Ascending aorta (tissue), 2 donors: Measurements from ENCODE around the gene NRP2. TPM values are rescaled to one million over a fixed set of nuclear protein-coding genes. Genes with fewer than 3 reads are reported as not detected.

Experiments used
- DNase-seq, 2 donors: peaks; one replicate each; pipeline ENCODE4 v3.0.0-alpha.2; 2019; ENCODE audit warnings: low spot score in 2 of 2
- H3K27ac ChIP-seq, 2 donors: fragments of 200-600 bp; sonication (generic); one replicate each; pipeline ENCODE4 v1.5.1; 2016 to 2017; ENCODE audit warnings: mild to moderate bottlenecking in 1 of 2
- H3K27me3 ChIP-seq: fragments of 200-600 bp; sonication (generic); one replicate; pipeline ENCODE4 v1.5.1; 2017
- H3K36me3 ChIP-seq, 2 donors: fragments of 200-600 bp; sonication (generic); one replicate each; pipeline ENCODE4 v1.5.1; 2016
- H3K4me1 ChIP-seq, 2 donors: fragments of 200-600 bp; sonication (generic); one replicate each; pipeline ENCODE4 v1.5.1; 2016 to 2017; ENCODE audit warnings: mild to moderate bottlenecking in 1 of 2
- H3K4me3 ChIP-seq, 2 donors: fragments of 200-600 bp; sonication (generic); one replicate each; pipeline ENCODE4 v1.5.1; 2016 to 2017; ENCODE audit warnings: mild to moderate bottlenecking in 1 of 2
- H3K9me3 ChIP-seq, 2 donors: fragments of 200-600 bp; sonication (generic); one replicate each; pipeline ENCODE4 v1.5.1; 2016
- intact Hi-C: fragments of 100-400 bp; cut with DNase I; formaldehyde crosslinking; loops from one replicate; pipeline ENCODE4 v1.15.1; 2023
- total RNA-seq: library from RNA; depleted of rRNA; stranded (reverse); fragments of >200 nt; gene quantifications from one replicate; pipeline ENCODE4 v1.1.0, GENCODE V29; 2016
- TF ChIP-seq, protein P1 (sequence below), 3 experiments: fragments of 200-600 bp in 2 of 3; fragments of 450-650 bp in 1 of 3; sonication (generic) in 2 of 3; IDR thresholded peaks; one replicate each; pipeline ENCODE4 v1.5.1; 2016 to 2019; ENCODE audit warnings: antibody characterized with exemption in 3 of 3, mild to moderate bottlenecking in 1 of 3, moderate library complexity in 1 of 3

Gene NRP2
- total RNA-seq, 1 donor from 2014 or later: 39.7 TPM

DNA sequence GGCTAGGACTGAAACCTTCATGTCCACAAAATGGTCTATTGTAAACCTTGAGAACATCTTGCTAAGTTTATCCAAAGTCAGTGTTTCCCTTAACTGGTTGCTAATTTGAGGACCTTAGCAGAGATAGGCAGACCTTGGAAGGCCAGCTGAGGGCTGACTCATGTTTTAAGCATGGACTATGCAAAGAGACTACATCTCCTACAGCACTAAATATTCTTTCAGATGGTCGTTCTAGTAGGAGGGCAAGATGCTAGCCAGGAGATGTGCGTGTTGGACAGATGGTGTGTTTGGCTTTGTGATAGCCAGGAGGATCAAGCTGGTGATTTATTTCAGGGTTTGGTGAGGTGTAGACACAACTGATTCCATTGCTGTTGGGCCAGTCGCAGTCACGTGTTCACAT is 75.8 kb downstream of the NRP2 start:
- intact Hi-C loops: loop anchor here (5.0 to 10.0 kb wide), 2 partner anchors 71 to 1497 kb away; no protein-coding TSS in a partner anchor
- H3K4me1 ChIP-seq: peaks cover 6 to 29% of the 10 kb centered on the region in 2 donors

DNA sequence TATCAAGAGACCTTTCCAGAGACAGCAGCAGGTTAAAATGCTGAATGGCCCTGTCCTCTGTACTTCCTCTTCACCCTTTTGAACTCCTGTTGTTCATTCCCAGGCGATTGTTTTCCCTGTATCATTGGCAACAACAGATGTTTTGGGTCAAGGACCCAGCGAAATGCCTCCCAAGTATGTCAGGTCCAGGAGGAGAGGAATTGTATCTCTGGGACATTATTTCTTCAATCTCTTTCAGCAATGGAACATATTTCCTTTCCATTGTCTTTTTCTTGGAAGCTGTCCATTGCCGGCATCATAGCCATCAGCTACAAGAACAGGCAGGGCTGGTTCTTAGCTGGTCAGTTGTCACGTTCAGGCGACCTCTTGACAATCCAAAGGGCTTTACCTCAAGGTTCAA is 76.2 kb downstream of the NRP2 start:
- Histone ChIP-seq H3K27me3 (no peaks in the 10 kb centered on the region), H3K9me3 (no peaks in the 10 kb centered on the region), H3K4me3 (no peak overlapping the region), H3K27ac (peak overlapping the region; percentile 40 to 88), H3K36me3 (no peaks in the 10 kb centered on the region), H3K4me1 (peaks cover 6 to 31% of the 10 kb centered on the region in 2 donors)
- intact Hi-C loops: loop anchor here (5.0 to 10.0 kb wide), 2 partner anchors 71 to 1496 kb away; no protein-coding TSS in a partner anchor
- DNase-seq: no peak
- TF ChIP-seq, protein P1, sequence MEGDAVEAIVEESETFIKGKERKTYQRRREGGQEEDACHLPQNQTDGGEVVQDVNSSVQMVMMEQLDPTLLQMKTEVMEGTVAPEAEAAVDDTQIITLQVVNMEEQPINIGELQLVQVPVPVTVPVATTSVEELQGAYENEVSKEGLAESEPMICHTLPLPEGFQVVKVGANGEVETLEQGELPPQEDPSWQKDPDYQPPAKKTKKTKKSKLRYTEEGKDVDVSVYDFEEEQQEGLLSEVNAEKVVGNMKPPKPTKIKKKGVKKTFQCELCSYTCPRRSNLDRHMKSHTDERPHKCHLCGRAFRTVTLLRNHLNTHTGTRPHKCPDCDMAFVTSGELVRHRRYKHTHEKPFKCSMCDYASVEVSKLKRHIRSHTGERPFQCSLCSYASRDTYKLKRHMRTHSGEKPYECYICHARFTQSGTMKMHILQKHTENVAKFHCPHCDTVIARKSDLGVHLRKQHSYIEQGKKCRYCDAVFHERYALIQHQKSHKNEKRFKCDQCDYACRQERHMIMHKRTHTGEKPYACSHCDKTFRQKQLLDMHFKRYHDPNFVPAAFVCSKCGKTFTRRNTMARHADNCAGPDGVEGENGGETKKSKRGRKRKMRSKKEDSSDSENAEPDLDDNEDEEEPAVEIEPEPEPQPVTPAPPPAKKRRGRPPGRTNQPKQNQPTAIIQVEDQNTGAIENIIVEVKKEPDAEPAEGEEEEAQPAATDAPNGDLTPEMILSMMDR (IDR thresholded peaks at IDR 0.05): no peak

More for the DNA sequence above, 75.8 kb downstream of the NRP2 start:
- Histone ChIP-seq H3K4me3 (no peak overlapping the region), H3K27me3 (no peaks in the 10 kb centered on the region), H3K36me3 (no peaks in the 10 kb centered on the region), H3K27ac (peak overlapping the region; percentile 40 to 88), H3K9me3 (no peaks in the 10 kb centered on the region)
- TF ChIP-seq, protein P1 (IDR thresholded peaks at IDR 0.05): no peak
- no peak for DNase-seq

DNA sequence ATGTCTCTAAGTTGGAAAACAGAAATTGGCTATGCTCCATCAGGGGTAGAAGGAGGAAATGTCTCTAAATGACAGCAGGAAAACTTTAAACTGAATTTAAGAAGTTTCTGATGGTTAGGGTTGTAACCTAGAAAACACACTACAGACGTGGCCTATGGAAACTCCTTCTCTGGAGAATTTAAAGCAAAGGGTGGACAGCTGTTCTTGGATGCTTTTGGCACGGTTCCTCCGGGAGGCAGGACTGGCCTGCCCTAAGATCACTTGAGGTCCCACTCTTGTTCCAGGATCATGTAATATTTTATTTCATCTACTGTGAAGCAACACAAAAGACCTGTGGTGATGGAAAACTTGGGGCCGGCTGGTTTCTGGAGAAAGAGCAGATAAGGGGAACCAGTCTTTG is 77.0 kb downstream of the NRP2 start:
- H3K27ac ChIP-seq: peak overlapping the region; percentile 17 to 88
- TF ChIP-seq, protein P1 (IDR thresholded peaks at IDR 0.05): no peak
- H3K36me3 ChIP-seq: no peaks in the 10 kb centered on the region
- no peaks in the 10 kb centered on the region for H3K27me3 ChIP-seq
- no peak overlapping the region for H3K4me3 ChIP-seq
- H3K4me1 ChIP-seq: peaks cover 6 to 33% of the 10 kb centered on the region in 2 donors
- no peak for DNase-seq
- intact Hi-C loops: loop anchor here (5.0 to 10.0 kb wide), 2 partner anchors 72 to 1496 kb away; no protein-coding TSS in a partner anchor
- no peaks in the 10 kb centered on the region for H3K9me3 ChIP-seq

DNA sequence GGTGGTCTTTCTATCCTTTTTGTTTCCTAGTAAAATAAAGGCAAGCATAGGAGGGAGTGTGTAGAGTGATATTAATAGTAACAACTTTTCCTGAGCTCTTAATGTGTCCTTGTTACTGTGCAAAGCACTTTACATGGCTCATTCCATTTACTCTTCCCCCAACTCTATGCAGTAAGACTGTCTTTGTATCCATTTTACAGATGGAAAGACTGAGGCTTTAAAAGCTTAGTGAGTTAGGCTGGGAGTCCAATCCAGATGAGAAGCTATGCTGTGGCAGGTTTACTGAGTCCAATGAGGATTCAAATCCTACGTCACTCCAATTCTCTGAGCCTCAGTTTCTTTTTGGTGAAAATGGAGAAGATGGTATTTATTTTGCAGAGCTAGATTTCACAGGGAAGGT is 77.4 kb downstream of the NRP2 start:
- H3K36me3 ChIP-seq: no peaks in the 10 kb centered on the region
- no peaks in the 10 kb centered on the region for H3K27me3 ChIP-seq
- H3K9me3 ChIP-seq: no peaks in the 10 kb centered on the region
- intact Hi-C loops: loop anchor here (5.0 to 10.0 kb wide), 2 partner anchors 72 to 1495 kb away; no protein-coding TSS in a partner anchor
- TF ChIP-seq, protein P1 (IDR thresholded peaks at IDR 0.05): no peak
- peak overlapping the region; percentile 8 to 17 for H3K27ac ChIP-seq
- H3K4me1 ChIP-seq: peaks cover 6 to 32% of the 10 kb centered on the region in 2 donors
- H3K4me3 ChIP-seq: no peak overlapping the region
- DNase-seq: no peak

DNA sequence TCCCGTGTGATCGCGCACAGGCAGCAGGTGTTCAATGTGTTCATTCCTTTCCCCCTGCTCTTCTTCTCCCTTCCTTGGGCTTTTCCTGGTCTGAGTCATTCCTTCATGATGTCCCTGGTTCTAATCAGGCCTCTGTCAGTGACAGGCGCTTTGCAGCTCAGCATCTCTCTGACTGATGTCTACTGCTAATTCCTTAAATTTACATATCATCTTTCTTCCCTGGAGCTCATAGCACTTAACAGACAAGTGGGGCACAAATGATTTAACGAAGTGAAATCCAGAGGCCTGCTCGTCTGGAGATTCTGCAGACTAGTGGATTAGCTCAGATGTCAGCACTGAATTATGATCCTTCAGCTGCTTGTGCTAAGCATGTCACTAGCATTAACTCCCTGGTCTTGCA is 77.9 kb downstream of the NRP2 start:
- no peak overlapping the region for H3K27ac ChIP-seq
- no peak for DNase-seq
- TF ChIP-seq, protein P1 (IDR thresholded peaks at IDR 0.05): no peak
- H3K9me3 ChIP-seq: no peaks in the 10 kb centered on the region
- H3K4me1 ChIP-seq: peaks cover 6 to 28% of the 10 kb centered on the region in 2 donors
- H3K36me3 ChIP-seq: no peaks in the 10 kb centered on the region
- H3K27me3 ChIP-seq: no peaks in the 10 kb centered on the region
- intact Hi-C loops: no loop called here
- H3K4me3 ChIP-seq: no peak overlapping the region

DNA sequence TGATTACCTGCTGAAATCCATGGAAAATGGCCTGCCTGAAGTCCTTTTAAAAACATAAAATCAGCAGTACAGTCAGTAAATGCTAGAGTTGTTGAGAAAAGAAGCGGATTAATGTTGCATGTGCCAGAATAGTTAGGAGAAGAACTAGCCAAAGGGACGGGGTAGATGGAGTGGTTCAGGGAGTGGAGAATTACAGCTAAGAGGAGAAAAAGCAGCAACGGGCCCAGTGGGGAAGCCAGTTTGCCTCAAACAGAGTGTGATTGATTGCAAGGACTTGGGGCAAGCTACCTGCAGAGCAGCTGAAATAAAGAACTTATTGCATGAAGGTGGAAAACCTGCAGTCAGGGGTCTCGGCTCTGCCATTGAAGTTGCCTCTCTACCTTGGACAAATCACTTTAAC is 79.1 kb downstream of the NRP2 start:
- H3K27ac ChIP-seq: no peak overlapping the region
- intact Hi-C loops: no loop called here

More for the DNA sequence above, 79.1 kb downstream of the NRP2 start:
- Histone ChIP-seq H3K9me3 (no peaks in the 10 kb centered on the region), H3K4me3 (no peak overlapping the region), H3K27me3 (no peaks in the 10 kb centered on the region), H3K4me1 (peaks cover 5 to 18% of the 10 kb centered on the region in 2 donors), H3K36me3 (no peaks in the 10 kb centered on the region)
- DNase-seq: no peak
- TF ChIP-seq, protein P1 (IDR thresholded peaks at IDR 0.05): no peak
